ENCODE results near the gene TNMD.
"Not testable (repeated sequence)": the region's sequence is repeated elsewhere in the genome, so short reads cannot be mapped to it uniquely, and the experiment has no call there.

The TNMD gene

GRCh38 chrX:100584611-100585010 is at the start of gene TNMD:
Gene TNMD, plus strand, starts transcription at chrX:100584936. Its CDS starts 83 bp downstream, at chrX:100585019.
- DNase-seq (ENCODE audit: low spot score), result no peak

- not testable (repeated sequence) for DNase-seq (ENCODE audit: low spot score)
These were observed 19.2 kb upstream of the TNMD start for GRCh38 chrX:100565534-100565933.

- no peak for DNase-seq (ENCODE audit: low spot score)
These were observed 2.0 kb downstream of the TNMD start for GRCh38 chrX:100586747-100587146.

GRCh38 chrX:100587861-100588260 is 3.1 kb downstream of the TNMD start:
- DNase-seq (ENCODE audit: low spot score), result no peak

GRCh38 chrX:100591256-100592051 is 6.7 kb downstream of the TNMD start:
- no peak for DNase-seq (ENCODE audit: low spot score)

- peak; percentile 8 for DNase-seq (ENCODE audit: low spot score)
These were observed 8.4 kb downstream of the TNMD start for GRCh38 chrX:100593126-100593525.

- no peak for DNase-seq (ENCODE audit: low spot score)
These were observed 8.8 kb downstream of the TNMD start for GRCh38 chrX:100593581-100593980.

- no peak for DNase-seq (ENCODE audit: low spot score)
These were observed 11.9 kb downstream of the TNMD start for GRCh38 chrX:100596601-100597000.

DNA sequence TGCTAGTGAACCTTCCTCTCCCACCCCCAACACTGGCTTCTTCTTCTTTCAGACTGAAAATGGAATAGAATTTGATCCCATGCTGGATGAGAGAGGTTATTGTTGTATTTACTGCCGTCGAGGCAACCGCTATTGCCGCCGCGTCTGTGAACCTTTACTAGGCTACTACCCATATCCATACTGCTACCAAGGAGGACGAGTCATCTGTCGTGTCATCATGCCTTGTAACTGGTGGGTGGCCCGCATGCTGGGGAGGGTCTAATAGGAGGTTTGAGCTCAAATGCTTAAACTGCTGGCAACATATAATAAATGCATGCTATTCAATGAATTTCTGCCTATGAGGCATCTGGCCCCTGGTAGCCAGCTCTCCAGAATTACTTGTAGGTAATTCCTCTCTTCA is 14.7 kb downstream of the TNMD start:
- no peak for DNase-seq (ENCODE audit: low spot score)

GRCh38 chrX:100600340-100600739 is 15.6 kb downstream of the TNMD start:
- DNase-seq (ENCODE audit: low spot score), result no peak

GRCh38 chrX:100600758-100601157 is 16.0 kb downstream of the TNMD start:
- no peak for DNase-seq (ENCODE audit: low spot score)

DNA sequence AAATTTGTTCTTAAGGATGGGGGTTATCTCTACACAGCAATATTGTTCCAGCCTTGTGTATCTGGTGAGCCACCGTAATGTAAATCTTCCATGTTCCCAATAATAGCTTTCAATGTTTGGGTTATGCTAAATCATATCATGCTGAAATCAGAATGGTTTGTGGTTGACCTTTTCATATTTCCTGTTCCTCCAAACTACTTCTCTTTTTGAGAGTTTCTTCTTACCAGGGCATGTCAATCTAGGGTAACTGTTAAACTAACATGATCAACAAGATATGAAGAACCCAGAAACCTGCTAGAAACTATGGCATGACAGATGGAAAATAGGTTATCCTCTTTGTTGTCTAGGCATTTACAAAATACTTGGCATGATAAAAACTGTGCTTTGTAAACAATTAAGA is 22.0 kb downstream of the TNMD start:
- DNase-seq (ENCODE audit: low spot score), result no peak

GRCh38 chrX:100609591-100609990 is 24.9 kb downstream of the TNMD start:
- no peak for DNase-seq (ENCODE audit: low spot score)

- no peak for DNase-seq (ENCODE audit: low spot score)
These were observed 27.2 kb downstream of the TNMD start for GRCh38 chrX:100611951-100612350.

DNA sequence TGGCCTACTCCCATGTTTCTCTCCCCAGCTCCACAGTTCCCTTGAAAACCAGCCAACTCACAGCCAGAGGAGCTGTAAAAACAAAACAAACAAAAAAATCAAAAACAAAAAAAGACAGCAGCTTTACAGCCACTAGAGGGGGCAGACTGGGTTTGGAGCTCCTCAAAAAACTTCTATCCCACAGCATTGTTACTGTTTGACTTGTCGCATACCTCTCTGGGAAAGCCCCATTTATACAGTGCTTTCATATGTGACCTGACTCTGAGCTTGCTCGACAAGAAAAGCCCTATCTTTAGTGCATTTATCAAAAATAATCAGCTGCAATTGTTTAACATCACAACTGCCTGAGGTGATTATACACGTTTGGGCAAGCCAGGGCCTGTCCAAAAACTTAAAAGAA is 30.3 kb downstream of the TNMD start:
- DNase-seq (ENCODE audit: low spot score), result peak; percentile 44

GRCh38 chrX:100623001-100623400 is 38.3 kb downstream of the TNMD start:
- DNase-seq (ENCODE audit: low spot score), result no peak

DNA sequence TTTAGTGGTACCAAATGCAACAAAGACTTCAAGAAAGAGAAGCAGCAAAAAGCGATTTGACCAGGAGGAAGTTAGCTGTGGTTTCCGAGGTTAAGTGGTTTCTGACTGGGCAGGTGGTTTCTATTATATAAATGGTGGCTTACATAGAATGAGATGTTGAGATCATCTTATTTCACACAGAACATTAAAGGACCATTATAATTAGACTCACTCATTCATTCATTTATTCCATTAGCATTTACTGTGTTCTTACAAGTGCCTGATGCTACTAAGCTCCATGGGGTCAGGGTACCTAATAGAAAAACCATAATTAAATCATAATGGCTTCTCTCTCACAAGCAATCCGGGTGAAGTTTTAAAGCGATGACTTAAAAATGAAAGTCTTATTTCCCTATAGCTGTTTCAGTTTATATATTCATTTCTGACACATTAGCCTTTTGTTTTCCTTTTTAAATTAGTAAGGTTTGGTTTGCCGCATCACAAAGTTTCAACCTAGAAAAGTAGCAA is 41.3 kb downstream of the TNMD start:
- DNase-seq (ENCODE audit: low spot score), result no peak

DNA sequence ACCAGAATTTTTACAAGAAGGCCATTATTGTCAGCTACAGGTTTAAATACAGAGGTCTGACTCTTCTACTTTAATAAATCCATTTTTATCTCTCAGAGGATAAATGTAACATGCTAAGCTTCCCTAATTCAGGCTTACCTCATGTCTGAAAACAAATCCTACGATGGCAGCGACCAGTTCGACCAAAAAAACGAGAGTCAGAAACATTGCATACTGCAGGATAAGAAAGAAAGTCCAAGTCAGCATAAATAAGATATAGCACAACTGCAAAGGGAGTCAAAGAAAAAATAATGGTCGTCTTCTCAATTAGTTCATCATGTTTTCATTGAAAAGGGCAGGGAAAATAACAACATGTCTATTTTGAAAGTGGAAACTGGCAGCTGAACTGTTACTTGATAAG is 50.3 kb downstream of the TNMD start:
- no peak for DNase-seq (ENCODE audit: low spot score)

DNA sequence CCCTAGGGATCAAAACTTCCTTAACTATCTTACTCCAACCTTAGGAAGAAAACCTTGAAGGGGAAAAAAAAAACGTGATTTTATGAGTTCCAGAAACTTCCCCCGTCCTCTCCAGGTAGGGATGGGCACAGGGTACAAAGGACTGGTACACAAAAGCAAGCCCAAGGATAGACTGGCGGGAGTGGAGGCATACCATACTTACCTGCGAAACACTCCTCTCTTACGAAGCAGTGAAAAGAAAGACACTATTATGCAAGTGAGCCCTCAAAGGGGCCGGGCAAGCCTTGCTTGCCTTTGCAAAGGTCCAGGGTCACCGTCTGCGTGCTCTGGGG is 51.2 kb downstream of the TNMD start:
- peak; percentile 2 for DNase-seq (ENCODE audit: low spot score)

GRCh38 chrX:100636321-100636991 is 51.7 kb downstream of the TNMD start, which contains the start of gene TSPAN6:
Gene TSPAN6, minus strand, starts transcription at chrX:100636806. Its CDS starts 112 bp downstream, at chrX:100636694.
- peak; percentile 81 for DNase-seq (ENCODE audit: low spot score)

DNA sequence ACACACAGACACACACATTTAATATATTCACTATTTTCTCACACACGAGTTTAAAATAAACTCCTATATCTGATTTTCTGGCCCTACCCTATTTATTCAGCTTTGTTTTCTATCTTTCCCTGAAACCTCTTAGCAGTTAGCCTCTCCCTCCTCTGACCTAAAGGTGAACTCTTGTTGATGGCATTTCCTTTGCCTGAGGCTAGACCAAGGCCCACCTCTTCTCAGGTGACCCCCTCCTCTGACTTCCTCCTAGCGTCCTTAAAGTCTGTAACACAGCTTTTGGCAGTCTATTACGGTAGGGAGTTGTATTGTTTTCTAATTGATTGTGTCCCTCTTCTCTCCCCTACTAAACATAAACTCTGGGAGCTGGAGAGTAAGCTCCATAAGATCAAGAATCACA is 57.6 kb downstream of the TNMD start:
- peak; percentile 1 for DNase-seq (ENCODE audit: low spot score)

GRCh38 chrX:100643212-100643611 is 58.5 kb downstream of the TNMD start:
- DNase-seq (ENCODE audit: low spot score), result no peak
